Brain pericyte (primary cell): ENCODE results near the gene HSDL2.
"Not testable (repeated sequence)": the region's sequence is repeated elsewhere in the genome, so short reads cannot be mapped to it uniquely, and the experiment has no call there.

Source experiments
- DNase-seq: peaks from one replicate; pipeline ENCODE4 v3.0.0-alpha.2; 2012; ENCODE audit warnings: low read depth, low spot score

The HSDL2 gene

GRCh38 chr9:112380102-112380824 is at the start of gene HSDL2:
HSDL2 (plus strand) TSS chr9:112380108; CDS start chr9:112380164, 56 bp downstream.
- no peak for DNase-seq

- DNase-seq = no peak
Measured at GRCh38 chr9:112331674-112331952, 48.3 kb upstream of the HSDL2 start.

- DNase-seq = no peak
Measured at GRCh38 chr9:112332214-112332613, 47.7 kb upstream of the HSDL2 start.

GRCh38 chr9:112332674-112332976 is 47.3 kb upstream of the HSDL2 start:
- DNase-seq = no peak

GRCh38 chr9:112332977-112333638 is 46.8 kb upstream of the HSDL2 start, which contains the start of gene PTBP3:
PTBP3 (minus strand) TSS chr9:112333619; CDS start chr9:112297865, 35,754 bp downstream.
- DNase-seq = peak; percentile 27

GRCh38 chr9:112333639-112334431 is 46.1 kb upstream of the HSDL2 start:
- peak; percentile 67 for DNase-seq

GRCh38 chr9:112334432-112334841 is 45.5 kb upstream of the HSDL2 start:
- DNase-seq = no peak

GRCh38 chr9:112337547-112337946 is 42.4 kb upstream of the HSDL2 start:
- no peak for DNase-seq

- no peak for DNase-seq
Measured at GRCh38 chr9:112338561-112338960, 41.3 kb upstream of the HSDL2 start.

- no peak for DNase-seq
Measured at GRCh38 chr9:112339886-112340285, 40.0 kb upstream of the HSDL2 start.

- no peak for DNase-seq
Measured at GRCh38 chr9:112341730-112342129, 38.2 kb upstream of the HSDL2 start.

- no peak for DNase-seq
Measured at GRCh38 chr9:112348257-112349007, 31.5 kb upstream of the HSDL2 start.

- DNase-seq = no peak
Measured at GRCh38 chr9:112349008-112349333, 30.9 kb upstream of the HSDL2 start.

GRCh38 chr9:112351184-112351583 is 28.7 kb upstream of the HSDL2 start:
- DNase-seq = no peak

- DNase-seq = no peak
Measured at GRCh38 chr9:112352209-112352608, 27.7 kb upstream of the HSDL2 start.

- no peak for DNase-seq
Measured at GRCh38 chr9:112354081-112354743, 25.7 kb upstream of the HSDL2 start.

GRCh38 chr9:112355427-112355897 is 24.4 kb upstream of the HSDL2 start:
- DNase-seq = no peak

- DNase-seq = no peak
Measured at GRCh38 chr9:112360047-112360804, 19.7 kb upstream of the HSDL2 start.

GRCh38 chr9:112361601-112362000 is 18.3 kb upstream of the HSDL2 start:
- DNase-seq = no peak

GRCh38 chr9:112364761-112365160 is 15.1 kb upstream of the HSDL2 start:
- no peak for DNase-seq

- not testable (repeated sequence) for DNase-seq
Measured at GRCh38 chr9:112365257-112365656, 14.7 kb upstream of the HSDL2 start.
